IPS DF 6.9 (cell line): ENCODE data around the gene ZNF106.

Source experiments
- DNase-seq: peaks from one replicate; pipeline ENCODE4 v3.0.0-alpha.2; 2013; ENCODE audit warnings: low read depth, low spot score
- H3K27ac ChIP-seq: one replicate; pipeline ENCODE4 v1.5.1; 2013; ENCODE audit warnings: low read length, control low read depth
- H3K27me3 ChIP-seq: 2 replicates; pipeline ENCODE4 v1.6.1; 2013; ENCODE audit warnings: mild to moderate bottlenecking, low read length; ENCODE audit not compliant: control insufficient read depth, insufficient read depth
- H3K36me3 ChIP-seq: 2 replicates; pipeline ENCODE4 v1.6.1; 2013; ENCODE audit warnings: low read length; ENCODE audit not compliant: control insufficient read depth, insufficient read depth
- H3K4me1 ChIP-seq: 2 replicates; pipeline ENCODE4 v1.6.1; 2013; ENCODE audit warnings: low read length; ENCODE audit not compliant: control insufficient read depth, insufficient read depth
- H3K4me3 ChIP-seq: 2 replicates; pipeline ENCODE4 v1.5.1; 2013; ENCODE audit warnings: mild to moderate bottlenecking, low read length
- H3K9me3 ChIP-seq: 2 replicates; pipeline ENCODE4 v1.6.1; 2013; ENCODE audit warnings: low read length, inconsistent platforms; ENCODE audit not compliant: control insufficient read depth, insufficient read depth
- WGBS: extraction: QIAGEN DNeasy Blood & Tissue Kit; methylation state at CpG from one replicate; pipeline ENCODE4 v1.1.7; 2013; ENCODE audit warnings: mixed read lengths, missing lambda C conversion rate; ENCODE audit not compliant: insufficient read length, insufficient coverage; 5-methylcytosine and 5-hydroxymethylcytosine counted together

The ZNF106 gene

DNA sequence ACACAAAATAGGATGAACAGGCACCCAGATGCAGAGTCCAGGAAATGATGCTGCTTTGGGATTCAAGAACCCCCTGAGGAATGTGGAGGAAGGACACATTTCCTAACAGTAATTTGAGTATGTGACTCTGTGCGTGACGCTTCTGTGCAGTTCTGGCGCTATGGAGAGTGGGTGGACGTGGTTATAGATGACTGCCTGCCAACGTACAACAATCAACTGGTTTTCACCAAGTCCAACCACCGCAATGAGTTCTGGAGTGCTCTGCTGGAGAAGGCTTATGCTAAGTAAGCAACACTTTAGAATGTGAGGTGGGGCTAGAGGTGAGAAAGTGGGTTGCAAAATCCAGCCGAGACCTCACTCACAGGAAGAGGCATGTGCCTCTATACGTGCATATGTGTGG, 103.3 kb downstream of the ZNF106 start:
- H3K4me3 ChIP-seq: no peak overlapping the region
- DNase-seq: no peak
- no peaks in the 10 kb centered on the region for H3K36me3 ChIP-seq
- no peaks in the 10 kb centered on the region for H3K27me3 ChIP-seq
- WGBS: no CpG with 5 or more reads among the region's 8 CpGs
- H3K4me1 ChIP-seq: peaks cover 5% of the 10 kb centered on the region; the same call in 1 of the 2 replicates
- no peaks in the 10 kb centered on the region for H3K9me3 ChIP-seq
- no peak overlapping the region for H3K27ac ChIP-seq

DNA sequence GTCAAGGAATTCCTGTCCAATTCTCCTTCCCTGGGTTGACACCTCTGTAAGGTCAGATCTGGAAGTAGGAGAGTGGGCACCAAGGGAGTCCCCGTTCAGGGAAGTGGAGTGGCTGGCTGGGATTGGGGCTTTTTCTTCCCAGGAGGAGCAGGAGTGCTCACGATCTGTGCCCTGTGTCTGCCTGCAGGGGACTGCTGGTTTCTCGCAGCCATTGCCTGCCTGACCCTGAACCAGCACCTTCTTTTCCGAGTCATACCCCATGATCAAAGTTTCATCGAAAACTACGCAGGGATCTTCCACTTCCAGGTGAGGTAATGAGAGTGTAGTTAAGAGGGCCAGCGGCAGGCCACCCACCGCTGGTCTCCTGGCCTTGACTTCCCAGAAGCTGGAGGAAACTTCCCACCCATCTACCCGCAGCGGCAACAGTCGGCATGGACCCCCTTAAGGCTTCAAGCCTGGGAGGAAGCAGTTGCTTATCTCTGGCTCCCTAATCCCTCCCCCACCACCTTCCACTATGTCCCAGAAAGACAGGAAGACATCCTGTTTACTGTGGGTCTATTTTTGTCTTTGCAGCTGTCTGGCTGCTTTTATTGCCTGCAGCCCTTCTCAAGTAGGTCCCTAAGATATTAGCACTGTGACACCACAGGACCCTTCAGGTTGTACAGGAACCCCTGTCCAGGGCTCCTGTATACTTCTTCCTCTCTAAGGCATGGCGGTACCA, 104.8 kb downstream of the ZNF106 start:
- no peak for DNase-seq
- no peak overlapping the region for H3K27ac ChIP-seq
- peaks cover 5% of the 10 kb centered on the region; the same call in 1 of the 2 replicates for H3K4me1 ChIP-seq
- H3K27me3 ChIP-seq: no peaks in the 10 kb centered on the region
- H3K36me3 ChIP-seq: no peaks in the 10 kb centered on the region
- no peaks in the 10 kb centered on the region for H3K9me3 ChIP-seq
- no peak overlapping the region for H3K4me3 ChIP-seq
- WGBS: no CpG with 5 or more reads among the region's 12 CpGs

DNA sequence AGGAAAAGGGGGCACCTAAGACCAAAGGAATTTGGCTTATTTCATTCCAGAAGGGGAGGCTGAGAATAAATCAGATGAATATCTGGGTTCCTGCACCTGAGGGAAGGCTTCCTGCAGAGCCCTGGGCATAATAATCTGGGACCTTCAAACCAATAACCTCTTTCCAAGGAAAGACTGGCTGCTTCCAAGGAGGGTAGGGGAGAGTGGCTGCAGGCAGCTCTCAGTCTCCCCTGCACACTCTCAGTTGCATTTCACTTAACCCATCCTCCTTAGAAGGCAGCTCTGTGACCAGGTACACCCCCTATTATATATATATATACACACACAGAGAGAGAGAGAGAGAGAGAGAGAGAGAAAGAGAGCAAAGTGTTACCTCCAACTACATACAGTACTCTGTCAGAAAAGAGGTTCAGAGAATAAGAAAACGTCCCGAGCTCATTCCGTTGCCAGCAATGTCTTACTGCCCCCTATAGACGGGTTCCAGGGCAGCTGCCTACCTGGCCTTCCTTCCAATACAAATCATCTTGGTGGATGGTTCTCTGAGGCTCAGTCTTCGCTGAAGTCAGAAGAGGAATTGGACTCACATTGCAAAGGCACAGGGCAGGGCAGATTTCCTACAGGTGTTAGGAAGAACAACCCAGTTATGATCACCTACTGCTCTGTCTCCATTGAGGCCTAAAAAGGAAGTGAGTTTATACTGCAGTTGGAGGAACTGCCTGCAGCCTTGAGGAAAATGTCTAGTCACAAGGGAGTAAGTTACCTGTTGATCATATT, 105.5 kb downstream of the ZNF106 start:
- DNase-seq: no peak
- peaks cover 5% of the 10 kb centered on the region; the same call in 1 of the 2 replicates for H3K4me1 ChIP-seq
- H3K27ac ChIP-seq: no peak overlapping the region
- no peaks in the 10 kb centered on the region for H3K27me3 ChIP-seq
- H3K9me3 ChIP-seq: no peaks in the 10 kb centered on the region
- WGBS: no CpG with 5 or more reads among the region's 5 CpGs
- H3K36me3 ChIP-seq: no peaks in the 10 kb centered on the region
- H3K4me3 ChIP-seq: no peak overlapping the region

DNA sequence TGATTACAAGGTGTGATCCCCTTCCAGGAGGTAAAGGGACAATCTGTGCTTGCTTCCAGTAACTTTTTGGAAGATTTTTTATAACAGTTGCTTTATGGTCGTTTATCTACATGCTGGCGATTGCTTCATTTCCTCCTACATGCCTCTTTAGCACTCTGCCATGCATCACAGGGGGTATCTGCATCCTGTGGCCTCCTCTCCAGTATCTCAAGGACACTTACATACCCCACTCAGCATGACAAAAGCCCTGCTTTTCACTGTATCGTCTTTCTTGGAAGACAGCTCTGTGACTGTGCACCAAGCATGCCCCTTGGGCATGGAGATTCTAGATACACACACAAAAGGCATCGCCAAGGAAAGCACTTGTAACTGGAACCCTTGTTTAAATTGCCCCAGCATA, 106.3 kb downstream of the ZNF106 start:
- Histone ChIP-seq H3K36me3 (no peaks in the 10 kb centered on the region), H3K27ac (no peak overlapping the region), H3K4me3 (no peak overlapping the region), H3K27me3 (no peaks in the 10 kb centered on the region), H3K4me1 (peaks cover 5% of the 10 kb centered on the region; the same call in 1 of the 2 replicates), H3K9me3 (no peaks in the 10 kb centered on the region)
- WGBS: no CpG with 5 or more reads among the region's 4 CpGs
- no peak for DNase-seq

DNA sequence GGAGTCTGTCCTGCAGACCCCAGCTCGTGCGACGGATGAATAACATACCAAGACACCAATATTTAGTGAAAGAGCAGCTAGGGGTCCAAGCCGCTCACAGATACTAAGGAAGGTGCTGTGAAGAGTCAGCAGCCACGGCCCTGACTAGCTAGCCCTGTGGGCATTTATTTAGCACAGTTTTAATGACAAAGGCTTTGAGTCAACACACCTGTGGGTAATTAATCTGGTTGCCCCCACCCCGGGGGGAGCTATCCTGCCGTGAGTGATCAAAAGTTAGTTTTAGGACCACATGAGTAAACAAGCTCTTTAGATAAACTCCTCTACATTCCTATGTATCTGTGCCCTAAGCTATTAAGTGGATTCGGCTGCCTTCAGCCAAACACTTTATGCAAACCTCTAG, 112.9 kb downstream of the ZNF106 start:
- Histone ChIP-seq H3K27me3 (no peaks in the 10 kb centered on the region), H3K4me3 (no peak overlapping the region), H3K9me3 (no peaks in the 10 kb centered on the region), H3K36me3 (no peaks in the 10 kb centered on the region), H3K4me1 (no peaks in the 10 kb centered on the region), H3K27ac (no peak overlapping the region)
- no peak for DNase-seq
- WGBS: no CpG with 5 or more reads among the region's 8 CpGs

DNA sequence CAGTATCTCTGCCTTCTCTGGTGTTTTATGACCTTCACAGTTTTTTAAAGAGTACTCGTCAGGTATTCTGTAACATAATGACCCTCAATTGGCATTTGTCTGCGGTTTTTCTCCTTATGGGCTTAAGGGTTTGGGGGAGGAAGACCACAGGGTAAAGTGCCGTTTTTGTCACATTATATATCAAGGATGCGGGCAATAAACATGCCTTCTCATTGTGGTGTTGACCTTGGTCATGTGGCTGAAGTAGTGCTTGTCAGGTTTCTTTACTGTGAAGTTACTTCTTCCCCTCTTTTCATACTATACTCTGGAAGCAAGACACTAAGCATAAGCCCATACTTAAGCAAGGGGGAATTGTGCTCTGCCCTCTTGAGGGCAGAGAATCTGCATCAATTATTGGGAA, 115.0 kb downstream of the ZNF106 start:
- Histone ChIP-seq H3K27ac (no peak overlapping the region), H3K9me3 (no peaks in the 10 kb centered on the region), H3K4me1 (no peaks in the 10 kb centered on the region), H3K27me3 (no peaks in the 10 kb centered on the region), H3K36me3 (no peaks in the 10 kb centered on the region), H3K4me3 (no peak overlapping the region)
- no CpG with 5 or more reads among the region's 4 CpGs for WGBS
- no peak for DNase-seq

DNA sequence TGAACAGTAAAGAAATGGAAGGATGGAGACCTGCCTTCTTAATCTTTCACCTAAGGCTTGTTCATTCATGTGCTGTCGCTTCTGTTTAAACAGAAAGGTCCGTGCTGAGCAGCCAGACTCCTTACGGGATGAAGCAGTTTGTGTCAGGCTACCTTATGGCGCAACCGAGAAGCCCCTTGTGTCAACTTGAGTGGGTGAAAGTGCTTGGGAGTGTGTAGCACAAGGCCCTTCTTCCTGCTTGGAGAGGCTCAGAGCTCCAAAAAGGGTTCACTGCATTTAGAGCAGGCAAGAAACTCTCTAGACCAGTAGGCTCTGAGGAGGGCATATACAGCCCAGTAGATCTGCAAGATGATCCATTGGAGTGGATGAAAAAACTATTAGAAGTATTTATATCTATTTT, 115.7 kb downstream of the ZNF106 start:
- H3K36me3 ChIP-seq: no peaks in the 10 kb centered on the region
- no peak for DNase-seq
- no peak overlapping the region for H3K27ac ChIP-seq
- H3K4me1 ChIP-seq: no peaks in the 10 kb centered on the region
- H3K27me3 ChIP-seq: no peaks in the 10 kb centered on the region
- no peak overlapping the region for H3K4me3 ChIP-seq
- H3K9me3 ChIP-seq: no peaks in the 10 kb centered on the region
- no CpG with 5 or more reads among the region's 5 CpGs for WGBS

DNA sequence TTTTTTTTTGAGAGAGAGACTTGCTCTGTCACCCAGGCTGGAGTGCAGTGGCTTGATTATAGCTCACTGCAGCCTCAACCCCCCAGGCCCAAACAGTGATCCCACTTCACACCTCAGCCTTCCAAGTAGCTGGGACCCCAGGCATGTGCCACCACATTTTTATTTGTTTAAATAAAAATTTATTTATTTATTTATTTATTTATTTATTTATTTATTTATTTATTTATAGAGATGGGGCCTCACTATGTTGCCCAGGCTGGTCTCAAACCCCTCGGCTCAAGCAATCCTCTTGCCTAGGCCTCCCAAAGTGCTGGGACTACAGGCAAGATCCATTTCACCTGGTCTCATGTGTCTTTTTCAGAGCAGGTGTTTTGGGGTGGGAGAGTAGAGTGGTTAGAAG, 116.1 kb downstream of the ZNF106 start:
- no peak for DNase-seq
- Histone ChIP-seq H3K4me3 (no peak overlapping the region), H3K36me3 (no peaks in the 10 kb centered on the region), H3K4me1 (no peaks in the 10 kb centered on the region), H3K9me3 (no peaks in the 10 kb centered on the region), H3K27me3 (no peaks in the 10 kb centered on the region), H3K27ac (no peak overlapping the region)
- no CpG with 5 or more reads among the region's 1 CpG for WGBS

DNA sequence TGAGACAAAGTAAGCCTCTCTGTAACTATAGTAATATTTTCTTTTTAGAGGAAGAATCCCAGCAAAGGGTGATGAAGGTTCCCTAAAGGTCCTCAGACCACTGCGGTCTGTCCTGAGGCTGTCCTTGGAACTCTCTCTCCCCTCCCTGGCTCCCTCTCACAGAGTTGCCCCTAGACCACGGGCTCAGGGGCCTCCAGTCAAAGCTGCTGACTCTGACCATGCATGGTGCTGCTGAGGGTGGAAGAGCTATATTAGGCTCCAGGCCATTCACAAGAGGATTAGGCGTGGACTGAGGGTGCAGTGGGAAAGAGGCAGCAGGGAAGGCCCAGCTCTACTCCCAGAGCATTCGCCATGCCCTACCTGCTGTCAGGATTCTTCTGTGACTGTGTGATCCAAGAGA, 117.0 kb downstream of the ZNF106 start:
- no peak overlapping the region for H3K4me3 ChIP-seq
- H3K27me3 ChIP-seq: no peaks in the 10 kb centered on the region
- H3K9me3 ChIP-seq: no peaks in the 10 kb centered on the region; the same call in 1 of the 2 replicates
- no peaks in the 10 kb centered on the region for H3K36me3 ChIP-seq
- H3K4me1 ChIP-seq: no peaks in the 10 kb centered on the region
- WGBS: no CpG with 5 or more reads among the region's 4 CpGs
- DNase-seq: no peak
- no peak overlapping the region for H3K27ac ChIP-seq

DNA sequence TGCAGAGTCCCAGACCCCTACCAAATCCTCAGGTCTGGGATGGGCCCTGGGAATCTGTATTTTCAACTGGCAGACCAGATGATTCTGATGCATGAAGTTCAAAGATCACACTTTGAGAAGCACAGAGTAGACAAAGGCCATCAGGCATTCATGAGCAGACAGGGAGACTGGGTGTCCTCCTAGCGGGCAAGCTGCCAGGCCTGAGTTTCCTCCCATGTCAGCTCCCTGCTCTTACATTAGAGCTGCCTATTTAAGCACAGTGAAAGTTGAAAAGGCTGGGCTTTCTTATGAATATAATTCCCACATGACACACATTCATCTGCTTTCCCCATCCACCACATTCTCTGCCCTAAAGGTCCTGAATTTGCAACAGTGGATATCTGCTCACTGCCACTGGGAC, 117.7 kb downstream of the ZNF106 start:
- H3K27ac ChIP-seq: no peak overlapping the region
- no peak for DNase-seq
- no peak overlapping the region for H3K4me3 ChIP-seq
- H3K36me3 ChIP-seq: no peaks in the 10 kb centered on the region
- WGBS: no CpG with 5 or more reads among the region's 1 CpG
- H3K9me3 ChIP-seq: no peaks in the 10 kb centered on the region; the same call in 1 of the 2 replicates
- no peaks in the 10 kb centered on the region for H3K27me3 ChIP-seq
- H3K4me1 ChIP-seq: no peaks in the 10 kb centered on the region
